ENCODE results near the gene HOXA4. TPM values are rescaled to one million over a fixed set of nuclear protein-coding genes. Genes with fewer than 3 reads are reported as not detected.
A peak's percentile ranks its signal among the peaks of the same experiment; 100 is the strongest.

Gene HOXA4
- total and polyA plus RNA-seq, 10 of the 15 experiments (the other 5 are each of a cell fraction or from before 2014, with no cell fraction given) = 0.07 TPM; not detected in 9

- intact Hi-C loops (cut with micrococcal nuclease; ENCODE audit: unreplicated experiment) (no loop called here), in situ Hi-C loops (cut with MboI) (no loop called here)
- Histone ChIP-seq H2AFZ (ENCODE audit: control insufficient read depth, low read depth, low read length) (no peak overlapping the region), H3K79me2 (ENCODE audit: control insufficient read depth, insufficient read depth, low read length) (no peaks in the 10 kb centered on the region), H3K9me3 (replicated peaks; ENCODE audit: control insufficient read depth, insufficient read depth, low read length) (no peaks in the 10 kb centered on the region; the same call in 2 of the 3 replicates), H3K4me2 (ENCODE audit: control insufficient read depth, insufficient read depth) (no peak overlapping the region), H3K36me3 (ENCODE audit: control insufficient read depth in 2 of 2, insufficient read depth in 2 of 2, low read length in 1 of 2) (no peaks in the 10 kb centered on the region), H3K4me1 (ENCODE audit: control insufficient read depth, insufficient read depth, low read length) (no peaks in the 10 kb centered on the region; the same call in 1 of the 2 replicates), H3K27ac (ENCODE audit: control insufficient read depth, insufficient read depth) (no peak overlapping the region), H3K27me3 (replicated peaks in 1 of 2; ENCODE audit: control insufficient read depth in 2 of 2, insufficient read depth in 2 of 2, low read length in 1 of 2) (peaks cover 0 to 7% of the 10 kb centered on the region in 2 experiments; a peak in 1 of 4 replicates), H3K4me3 (no peak overlapping the region), H4K20me1 (ENCODE audit: control insufficient read depth, insufficient read depth) (no peaks in the 10 kb centered on the region), H3K9ac (ENCODE audit: control insufficient read depth, insufficient read depth, low read length) (no peak overlapping the region)
- WGBS (ENCODE audit: insufficient coverage, insufficient replicate concordance, low lambda C conversion rate, missing lambda C conversion rate) = 0% methylated on average over 2 of the region's 2 CpGs
- CTCF ChIA-PET = interaction anchor here (0.7 to 1.4 kb wide), 6 partner anchors 12 to 280 kb away, joined by 3 to 4 read pairs (median 3); no protein-coding TSS in a partner anchor
- SMC1A ChIA-PET (ENCODE audit: uncharacterized antibody, unreplicated experiment) = interaction anchor here (0.7 to 2.2 kb wide), 7 partner anchors 12 to 440 kb away, joined by 3 to 7 read pairs (median 4); no protein-coding TSS in a partner anchor
- peak; percentile 19 for DNase-seq (ENCODE audit: low read depth, low spot score)
- ATAC-seq = peak; percentile 85
- RAD21 ChIA-PET (ENCODE audit: unreplicated experiment) = interaction anchor here (1.1 to 2.0 kb wide), 5 partner anchors 15 to 196 kb away, joined by 3 to 7 read pairs (median 5); partner anchors contain the start of gene HOXA1
- FAIRE-seq = peak; percentile 7
- POLR2A ChIA-PET = no interaction called here
- no TSS peak for BruUV-seq (replicated peaks)
- 0 out of 2 replicates have a peak, but pooled peaks have one; percentile 38 for TF ChIP-seq BCL11A (IDR thresholded peaks at IDR 0.05; ENCODE audit: low read depth, low read length)
- no peak for TF ChIP-seq PRDM15 (CRISPR knock-in tag; IDR thresholded peaks at IDR 0.05)
- no peak for TF ChIP-seq ZBTB11 (CRISPR knock-in tag; IDR thresholded peaks at IDR 0.05)
- peak; percentile 76 for TF ChIP-seq JUNB (IDR thresholded peaks at IDR 0.05)
- TF ChIP-seq CHD2 (IDR thresholded peaks at IDR 0.05; ENCODE audit: borderline replicate concordance, low read depth, low read length) = no peak
- TF ChIP-seq, protein P1, sequence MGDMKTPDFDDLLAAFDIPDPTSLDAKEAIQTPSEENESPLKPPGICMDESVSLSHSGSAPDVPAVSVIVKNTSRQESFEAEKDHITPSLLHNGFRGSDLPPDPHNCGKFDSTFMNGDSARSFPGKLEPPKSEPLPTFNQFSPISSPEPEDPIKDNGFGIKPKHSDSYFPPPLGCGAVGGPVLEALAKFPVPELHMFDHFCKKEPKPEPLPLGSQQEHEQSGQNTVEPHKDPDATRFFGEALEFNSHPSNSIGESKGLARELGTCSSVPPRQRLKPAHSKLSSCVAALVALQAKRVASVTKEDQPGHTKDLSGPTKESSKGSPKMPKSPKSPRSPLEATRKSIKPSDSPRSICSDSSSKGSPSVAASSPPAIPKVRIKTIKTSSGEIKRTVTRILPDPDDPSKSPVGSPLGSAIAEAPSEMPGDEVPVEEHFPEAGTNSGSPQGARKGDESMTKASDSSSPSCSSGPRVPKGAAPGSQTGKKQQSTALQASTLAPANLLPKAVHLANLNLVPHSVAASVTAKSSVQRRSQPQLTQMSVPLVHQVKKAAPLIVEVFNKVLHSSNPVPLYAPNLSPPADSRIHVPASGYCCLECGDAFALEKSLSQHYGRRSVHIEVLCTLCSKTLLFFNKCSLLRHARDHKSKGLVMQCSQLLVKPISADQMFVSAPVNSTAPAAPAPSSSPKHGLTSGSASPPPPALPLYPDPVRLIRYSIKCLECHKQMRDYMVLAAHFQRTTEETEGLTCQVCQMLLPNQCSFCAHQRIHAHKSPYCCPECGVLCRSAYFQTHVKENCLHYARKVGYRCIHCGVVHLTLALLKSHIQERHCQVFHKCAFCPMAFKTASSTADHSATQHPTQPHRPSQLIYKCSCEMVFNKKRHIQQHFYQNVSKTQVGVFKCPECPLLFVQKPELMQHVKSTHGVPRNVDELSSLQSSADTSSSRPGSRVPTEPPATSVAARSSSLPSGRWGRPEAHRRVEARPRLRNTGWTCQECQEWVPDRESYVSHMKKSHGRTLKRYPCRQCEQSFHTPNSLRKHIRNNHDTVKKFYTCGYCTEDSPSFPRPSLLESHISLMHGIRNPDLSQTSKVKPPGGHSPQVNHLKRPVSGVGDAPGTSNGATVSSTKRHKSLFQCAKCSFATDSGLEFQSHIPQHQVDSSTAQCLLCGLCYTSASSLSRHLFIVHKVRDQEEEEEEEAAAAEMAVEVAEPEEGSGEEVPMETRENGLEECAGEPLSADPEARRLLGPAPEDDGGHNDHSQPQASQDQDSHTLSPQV (IDR thresholded peaks at IDR 0.05) = no peak
- TF ChIP-seq POU2F2 (IDR thresholded peaks at IDR 0.05; ENCODE audit: borderline replicate concordance, low read depth, low read length) = no peak
- no peak for TF ChIP-seq GABPA (IDR thresholded peaks at IDR 0.05; ENCODE audit: low read depth)
- TF ChIP-seq MYC (IDR thresholded peaks at IDR 0.05; ENCODE audit: insufficient read depth, insufficient read length, insufficient replicate concordance, low read length, severe bottlenecking) = no peak
- TF ChIP-seq IKZF1 (conservative IDR thresholded peaks at IDR 0.05) = peak; percentile 67
Measured at GRCh38 chr7:27134392-27134791, 3.8 kb upstream of the HOXA4 start.
